ENCODE results near the gene KRTAP5-3.
"Not testable (repeated sequence)": the region's sequence is repeated elsewhere in the genome, so short reads cannot be mapped to it uniquely, and the experiment has no call there.

Gene KRTAP5-3, protein sequence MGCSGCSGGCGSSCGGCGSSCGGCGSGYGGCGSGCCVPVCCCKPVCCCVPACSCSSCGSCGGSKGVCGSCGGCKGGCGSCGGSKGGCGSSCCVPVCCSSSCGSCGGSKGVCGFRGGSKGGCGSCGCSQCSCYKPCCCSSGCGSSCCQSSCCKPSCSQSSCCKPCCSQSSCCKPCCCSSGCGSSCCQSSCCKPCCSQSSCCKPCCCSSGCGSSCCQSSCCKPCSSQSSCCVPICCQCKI

DNA sequence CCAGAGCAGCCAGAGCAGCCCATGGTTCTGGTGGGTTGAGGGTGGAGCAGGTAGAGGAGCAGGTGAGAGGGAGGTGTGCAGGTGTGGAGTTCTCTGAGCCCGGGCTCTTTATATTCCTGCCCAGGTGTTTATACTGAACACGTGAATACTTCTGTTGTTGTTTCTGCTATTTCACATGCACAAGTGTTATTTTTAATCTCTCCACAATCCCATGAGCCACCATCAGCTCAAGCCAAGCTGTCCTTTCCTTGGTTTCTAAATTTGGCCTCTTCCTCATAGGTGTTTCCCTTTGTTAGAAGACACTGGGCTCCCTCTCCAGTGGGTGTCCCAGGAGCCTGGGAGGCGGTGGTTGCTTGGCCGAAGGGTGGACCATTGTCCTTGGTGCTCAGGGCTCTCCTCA is at the start of gene KRTAP5-3:
KRTAP5-3 (minus strand) TSS at position 101 of the 400 bp plus-strand sequence; CDS start at position 23, 78 bp downstream.
- no peak for DNase-seq

DNA sequence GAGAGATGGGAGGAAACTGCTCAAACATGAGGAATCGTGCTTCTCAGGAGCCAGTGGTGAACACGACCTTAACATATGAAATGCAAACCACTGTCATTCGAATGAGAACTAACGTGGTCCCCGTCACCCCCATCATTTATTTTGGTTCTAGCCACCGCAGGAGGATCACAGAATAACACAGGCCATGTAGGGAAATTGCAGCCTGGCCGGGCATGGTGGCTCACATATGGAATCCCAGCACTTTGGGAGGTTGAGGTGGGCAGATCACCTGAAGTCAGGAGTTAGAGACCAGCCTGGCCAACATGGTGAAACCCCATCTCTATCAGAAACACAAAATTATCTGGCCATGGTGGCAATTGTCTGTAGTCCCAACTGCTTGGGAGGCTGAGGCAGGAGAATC is 48.4 kb upstream of the KRTAP5-3 start:
- DNase-seq = no peak

GRCh38 chr11:1656061-1656441 is 47.8 kb upstream of the KRTAP5-3 start:
- no peak for DNase-seq

DNA sequence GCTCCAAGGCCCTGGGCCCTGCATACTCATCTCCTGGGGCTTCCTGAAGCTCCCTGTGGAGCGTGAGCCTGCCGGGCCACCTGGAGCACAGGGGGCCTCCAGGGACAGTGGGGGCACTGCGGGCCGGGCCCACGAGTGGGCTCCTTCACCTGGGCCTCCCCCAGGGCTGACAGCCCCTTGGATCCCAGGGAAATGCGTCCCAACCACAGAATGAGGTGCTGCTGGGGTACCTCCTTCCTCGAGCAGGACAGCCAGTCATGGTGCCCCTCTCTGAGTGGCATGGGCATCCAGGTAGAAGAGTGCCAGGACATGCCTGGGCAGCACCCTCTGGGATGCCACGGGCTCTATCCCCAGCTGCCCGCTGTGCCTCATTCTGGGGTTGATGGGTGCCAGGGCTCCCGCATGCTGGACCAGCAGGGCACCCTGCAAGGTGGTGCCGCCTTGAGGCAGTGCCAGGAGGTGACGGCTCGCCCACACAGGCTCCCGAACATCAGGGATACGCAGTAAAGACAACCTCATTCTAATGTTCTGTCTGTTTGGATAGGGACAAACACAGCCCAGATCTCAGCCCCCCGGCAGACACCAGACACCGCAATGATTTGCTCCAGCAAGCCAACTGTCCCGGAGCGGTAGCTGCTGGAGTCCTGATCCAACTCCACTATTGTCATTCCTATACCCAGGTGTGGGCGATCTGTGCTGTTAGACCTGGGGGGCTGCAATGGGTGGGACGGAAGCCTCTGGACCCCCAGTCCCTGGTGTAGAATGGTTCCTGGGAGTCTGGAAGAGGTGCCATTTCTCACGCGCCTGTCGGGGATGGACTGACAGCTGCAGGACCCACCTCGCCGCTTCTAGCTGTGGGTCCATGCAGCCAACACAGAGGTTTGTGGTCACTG is 47.2 kb upstream of the KRTAP5-3 start:
- no peak for DNase-seq

DNA sequence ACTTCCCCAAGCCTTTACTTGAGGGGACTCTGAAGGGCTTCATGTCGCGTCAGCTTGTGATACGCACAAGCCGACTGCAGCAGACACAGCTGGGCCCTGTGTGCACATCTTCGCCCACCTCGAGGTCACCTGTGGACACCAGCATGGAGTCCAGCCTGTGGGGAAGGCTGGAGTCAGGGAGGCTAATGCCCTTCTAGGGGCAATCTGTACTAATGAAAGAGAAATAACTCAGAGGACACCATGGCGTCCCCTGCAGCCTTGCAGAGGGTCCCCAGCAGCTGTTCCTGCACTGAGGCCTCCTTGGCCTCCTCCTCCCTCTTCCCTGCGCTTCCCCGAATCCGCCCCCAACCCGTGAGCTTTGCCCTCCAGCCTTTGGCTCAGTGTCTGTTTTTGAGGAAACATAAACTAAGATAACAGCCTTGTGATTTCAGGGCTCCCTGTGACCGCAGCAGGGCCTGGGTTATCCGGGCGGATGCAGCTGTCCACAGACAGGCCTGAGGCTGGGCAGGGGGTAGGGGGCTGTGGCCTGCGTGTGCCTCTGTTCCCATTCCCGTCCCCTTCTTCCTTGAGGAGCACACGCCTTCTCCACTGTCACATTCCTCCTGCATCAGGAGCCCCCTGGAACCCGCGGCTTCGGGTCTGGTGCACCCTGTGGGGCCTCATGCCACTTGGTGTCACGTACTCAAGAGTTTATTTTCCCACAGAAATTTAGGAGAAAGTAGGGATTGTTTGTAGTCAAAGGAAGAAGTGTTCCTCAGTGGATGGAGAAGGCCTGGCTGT is 46.3 kb upstream of the KRTAP5-3 start:
- DNase-seq = no peak

- DNase-seq = no peak
Measured at GRCh38 chr11:1653541-1654387, 45.5 kb upstream of the KRTAP5-3 start.

- DNase-seq = no peak
Measured at GRCh38 chr11:1652771-1653540, 44.7 kb upstream of the KRTAP5-3 start.

- no peak for DNase-seq
Measured at GRCh38 chr11:1652442-1652770, 44.1 kb upstream of the KRTAP5-3 start.

GRCh38 chr11:1652026-1652425 is 43.8 kb upstream of the KRTAP5-3 start:
- no peak for DNase-seq

DNA sequence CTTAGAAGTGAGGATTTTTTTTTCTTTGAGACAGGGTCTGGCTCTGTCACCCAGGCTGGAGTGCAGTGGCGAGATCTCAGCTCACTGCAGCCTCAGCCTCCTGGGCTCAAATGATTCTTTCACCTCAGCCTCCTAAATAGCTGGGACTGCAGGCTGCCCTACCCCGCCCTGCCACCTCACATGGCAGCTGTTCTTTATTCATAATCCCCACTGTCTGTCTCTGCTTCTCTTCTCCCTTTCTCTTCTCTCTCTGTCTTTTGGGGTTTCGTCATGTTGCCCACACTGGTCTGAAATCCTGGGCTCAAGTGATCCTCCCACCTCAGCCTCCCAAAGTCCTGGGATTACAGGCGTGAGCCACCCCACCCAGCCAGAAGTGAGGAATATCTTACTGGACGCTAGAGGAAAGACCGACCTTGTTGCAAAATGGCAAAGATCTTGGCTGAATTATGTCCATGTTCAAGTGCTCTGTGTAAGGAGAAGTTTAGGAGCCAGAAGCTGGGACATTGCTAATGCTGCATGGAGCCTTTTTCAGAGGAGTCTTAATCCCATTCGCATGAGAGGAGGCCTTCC is 43.2 kb upstream of the KRTAP5-3 start:
- DNase-seq = no peak

DNA sequence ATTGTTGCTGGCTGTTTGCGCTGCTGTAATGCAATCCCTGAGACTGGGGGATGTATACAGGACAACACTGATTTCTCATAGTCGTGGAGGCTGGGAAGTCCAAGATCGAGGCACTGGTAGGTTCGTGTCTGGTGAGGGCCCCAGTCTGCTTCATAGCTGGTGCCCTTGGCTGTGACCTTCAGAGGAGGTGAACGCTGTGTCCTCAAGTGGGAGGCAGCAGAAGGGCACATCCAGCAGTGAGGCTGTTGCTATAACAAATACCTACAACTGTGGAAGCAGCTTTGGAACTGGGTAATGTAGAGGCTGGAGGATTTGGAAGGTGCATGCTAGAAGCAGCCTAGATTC is 42.6 kb upstream of the KRTAP5-3 start:
- DNase-seq = no peak

DNA sequence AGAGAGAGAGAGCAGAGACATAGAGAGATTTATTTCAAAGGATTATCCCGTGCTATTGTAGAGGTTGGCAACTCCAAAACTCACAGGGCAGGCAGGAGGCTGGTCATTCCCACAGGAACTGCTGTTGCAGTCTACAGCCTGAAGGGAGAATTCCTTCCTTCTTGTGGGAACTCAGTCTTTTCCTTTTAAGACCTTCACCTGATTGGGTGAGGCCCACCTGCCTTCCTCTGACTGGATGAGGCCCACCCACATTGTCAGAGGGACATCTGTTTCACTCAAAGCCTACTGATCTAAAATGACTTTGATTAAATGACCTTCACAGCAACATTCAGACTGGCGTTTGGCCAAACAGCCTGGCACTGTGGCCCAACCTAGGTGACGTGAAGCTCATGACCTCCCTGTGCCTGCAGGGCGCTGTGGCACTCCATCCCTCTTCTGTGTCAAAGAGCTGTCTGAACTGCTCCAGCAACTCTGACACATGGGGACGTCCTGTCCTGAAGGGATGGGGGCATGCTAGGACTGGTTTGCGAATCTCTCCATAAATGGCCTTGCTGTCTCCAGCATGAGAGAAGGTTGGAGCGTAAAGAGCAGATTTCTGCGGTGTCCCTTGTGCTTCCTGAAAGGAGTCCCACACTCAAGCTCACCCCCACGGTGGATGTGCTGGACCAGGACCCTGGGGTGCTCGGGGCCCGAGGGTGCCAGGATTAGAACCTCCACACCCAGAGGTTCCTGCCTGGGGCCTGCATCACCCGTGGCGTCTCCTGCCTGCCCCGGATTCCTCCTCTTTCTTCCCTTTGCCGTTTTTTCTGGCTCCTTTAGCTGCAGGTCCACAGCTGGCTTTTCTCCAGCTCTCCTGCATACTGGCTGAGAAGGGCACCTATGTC is 42.0 kb upstream of the KRTAP5-3 start:
- no peak for DNase-seq

DNA sequence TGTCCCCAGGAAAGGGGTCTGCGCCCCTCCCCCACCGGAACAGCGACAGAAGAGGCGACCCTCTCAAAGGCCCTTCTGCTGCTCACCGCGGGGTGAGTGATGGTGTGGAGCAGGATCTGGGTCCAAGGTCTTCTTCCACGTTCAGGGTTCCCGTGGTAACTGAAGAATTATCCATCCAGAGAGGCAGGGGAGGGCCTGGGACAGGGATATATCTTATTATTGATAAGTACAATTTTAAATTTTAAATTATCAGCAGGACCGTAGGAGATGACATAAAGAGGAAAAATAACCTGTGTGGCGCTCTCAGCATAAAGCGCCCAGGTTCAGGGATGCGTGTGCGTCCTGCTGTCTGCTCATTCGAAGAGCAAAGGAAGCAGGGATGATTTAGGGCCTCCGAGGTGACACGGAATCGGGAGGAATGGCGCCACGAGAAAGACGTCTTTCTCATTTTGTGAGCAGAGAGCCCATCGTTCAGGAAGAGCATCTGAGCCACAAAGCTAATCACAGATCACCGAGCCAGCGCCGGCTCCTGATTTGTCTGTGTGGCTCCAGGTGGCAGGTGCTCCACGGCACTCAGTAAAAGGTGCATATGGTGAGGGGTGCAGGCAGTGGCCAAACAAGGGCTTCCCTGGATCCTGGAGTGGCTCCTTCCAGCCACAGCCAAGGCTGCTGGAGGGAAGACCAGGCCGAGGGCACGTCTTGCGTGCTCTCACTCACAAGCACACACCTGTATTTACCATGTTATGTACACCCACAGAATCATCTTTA is 40.6 kb upstream of the KRTAP5-3 start:
- no peak for DNase-seq

DNA sequence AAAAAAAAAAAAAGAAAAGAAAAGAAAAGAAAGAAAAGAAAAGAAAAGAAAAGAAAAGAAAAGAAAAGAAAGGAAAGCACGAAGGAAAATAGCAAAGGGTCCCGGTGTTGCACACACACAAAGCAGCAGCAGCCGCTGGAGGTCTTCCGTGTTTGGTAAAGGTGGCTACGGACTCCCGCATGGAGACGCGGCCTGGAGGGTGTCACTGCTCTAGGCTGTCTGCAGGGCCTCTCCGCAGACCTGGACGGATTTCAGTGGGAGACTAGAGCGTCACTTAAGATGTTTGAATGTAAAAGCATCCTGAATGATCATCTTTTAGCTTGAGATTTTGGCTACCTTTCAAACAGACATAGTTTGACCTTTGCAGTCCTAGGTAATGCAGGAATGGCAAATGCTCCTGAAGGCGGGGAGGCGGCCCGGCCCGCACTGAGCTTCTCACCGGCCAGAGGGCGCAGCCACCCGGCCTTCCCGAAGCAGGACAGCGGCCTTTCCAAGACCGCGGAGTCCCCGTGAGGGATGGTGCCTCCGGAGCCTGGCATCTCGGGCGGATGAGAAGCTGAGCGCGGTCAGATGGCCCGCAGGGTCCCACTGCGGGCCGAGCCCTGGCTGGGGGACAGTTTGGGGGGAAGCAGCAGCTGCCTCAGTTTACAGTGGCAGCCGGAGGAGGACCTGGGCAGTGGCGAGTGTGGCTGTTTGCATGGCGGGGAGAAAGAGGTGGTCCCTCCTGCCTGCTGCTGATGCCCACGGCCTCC is 39.8 kb upstream of the KRTAP5-3 start:
- DNase-seq = no peak

DNA sequence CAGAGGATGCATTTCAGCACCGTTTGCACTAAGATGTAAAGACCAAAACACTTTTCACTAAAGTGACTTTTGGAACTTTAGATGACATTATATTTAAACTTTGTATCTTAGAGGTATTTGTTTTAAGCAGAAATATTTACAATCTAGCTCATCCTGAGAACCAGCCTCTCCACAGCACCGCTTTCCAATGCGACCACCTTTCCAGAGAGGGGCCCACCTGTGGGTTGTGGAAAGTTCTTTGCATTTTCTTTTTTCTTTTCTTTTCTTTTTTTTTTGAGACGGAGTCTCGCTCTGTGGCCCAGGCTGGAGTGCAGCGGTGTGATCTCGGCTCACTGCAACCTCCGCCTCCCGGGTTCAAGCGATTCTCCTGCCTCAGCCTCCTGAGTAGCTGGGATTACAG is 38.3 kb upstream of the KRTAP5-3 start:
- not testable (repeated sequence) for DNase-seq

GRCh38 chr11:1645357-1645821 is 37.1 kb upstream of the KRTAP5-3 start:
- DNase-seq = no peak

DNA sequence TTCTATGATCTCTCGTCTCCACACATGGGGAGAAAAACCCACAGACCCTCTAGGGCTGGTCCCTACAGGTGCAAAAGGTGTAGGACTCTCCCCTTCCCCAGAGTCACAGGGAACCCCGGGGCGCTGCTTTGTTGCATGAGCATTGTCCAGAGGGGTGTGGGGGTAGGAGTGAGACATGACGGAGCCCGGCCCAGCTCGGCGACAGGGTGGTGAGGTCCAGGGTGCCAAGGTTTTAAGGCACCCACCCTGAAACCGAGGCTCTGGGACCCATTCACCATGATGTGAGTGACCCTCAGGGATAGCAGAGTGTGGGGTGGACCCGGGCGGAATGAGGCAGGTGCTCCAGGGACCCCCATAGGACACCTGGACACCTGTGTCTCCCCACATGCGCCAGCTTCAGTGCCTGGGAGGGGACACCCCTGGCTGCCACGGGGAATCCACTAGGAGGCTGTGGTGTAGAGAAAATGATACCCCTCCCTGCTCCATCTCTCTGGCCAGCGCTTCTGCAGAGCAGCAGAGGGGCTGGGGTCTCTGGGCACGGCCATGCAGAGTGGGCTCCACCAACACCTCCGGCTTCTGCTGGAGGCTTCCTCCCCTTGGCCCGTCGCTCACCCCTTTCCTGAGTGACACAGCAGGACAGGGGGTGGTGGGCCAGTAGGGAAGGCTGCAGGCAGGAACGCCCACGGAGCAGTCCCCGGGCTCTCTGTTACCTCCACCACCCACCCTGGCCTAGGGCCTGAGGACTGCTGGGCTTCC is 36.5 kb upstream of the KRTAP5-3 start:
- no peak for DNase-seq

- no peak for DNase-seq
Measured at GRCh38 chr11:1643146-1643690, 35.0 kb upstream of the KRTAP5-3 start.
